Osteocyte (in vitro differentiated cells): ENCODE results near the gene RFPL3. TPM values are rescaled to one million over a fixed set of nuclear protein-coding genes. Genes with fewer than 3 reads are reported as not detected.

ENCODE experiments used
- DNase-seq: peaks from one replicate; pipeline ENCODE4 v3.0.0; 2021; ENCODE audit warnings: mixed read lengths; ENCODE audit not compliant: unreplicated experiment; ENCODE audit errors: extremely low spot score
- H3K27ac Mint-ChIP-seq: one replicate; pipeline ENCODE4 v1.8.0; 2021; ENCODE audit warnings: mild to moderate bottlenecking, mixed read lengths; ENCODE audit not compliant: unreplicated experiment
- H3K27me3 Mint-ChIP-seq: one replicate; pipeline ENCODE4 v1.8.0; 2021; ENCODE audit warnings: mixed read lengths; ENCODE audit not compliant: unreplicated experiment
- H3K36me3 Mint-ChIP-seq: one replicate; pipeline ENCODE4 v1.8.0; 2021; ENCODE audit warnings: mixed read lengths; ENCODE audit not compliant: unreplicated experiment
- H3K4me1 Mint-ChIP-seq: one replicate; pipeline ENCODE4 v1.8.0; 2021; ENCODE audit warnings: mixed read lengths; ENCODE audit not compliant: unreplicated experiment
- H3K4me3 Mint-ChIP-seq: one replicate; pipeline ENCODE4 v1.8.0; 2021; ENCODE audit warnings: mild to moderate bottlenecking, moderate library complexity, mixed read lengths; ENCODE audit not compliant: unreplicated experiment
- H3K9me3 Mint-ChIP-seq: one replicate; pipeline ENCODE4 v1.8.0; 2021; ENCODE audit warnings: mixed read lengths; ENCODE audit not compliant: unreplicated experiment
- CTCF ChIP-seq: fragments of 200-600 bp; sonication (generic); IDR thresholded peaks from 2 replicates; pipeline ENCODE4 v1.5.0; 2021; ENCODE audit warnings: antibody characterized with exemption, mild to moderate bottlenecking, moderate library complexity
- total RNA-seq: library from RNA; stranded (reverse); gene quantifications from 2 replicates; pipeline ENCODE4 v1.2.1, GENCODE V29; 2021

RFPL3 gene
- total RNA-seq, 1 donor from 2014 or later = not detected

- Mint-ChIP-seq H3K27me3 (no peaks in the 10 kb centered on the region), H3K36me3 (no peaks in the 10 kb centered on the region), H3K27ac (no peak overlapping the region), H3K9me3 (no peaks in the 10 kb centered on the region), H3K4me3 (no peak overlapping the region), H3K4me1 (no peaks in the 10 kb centered on the region)
- TF ChIP-seq CTCF = no peak
- DNase-seq = no peak
Observed at GRCh38 chr22:32319861-32320406, 37.7 kb upstream of the RFPL3 start.

- H3K9me3 Mint-ChIP-seq = peaks cover 6% of the 10 kb centered on the region
- peak; percentile 57 for DNase-seq
- no peaks in the 10 kb centered on the region for H3K36me3 Mint-ChIP-seq
- H3K27ac Mint-ChIP-seq = no peak overlapping the region
- no peaks in the 10 kb centered on the region for H3K4me1 Mint-ChIP-seq
- H3K4me3 Mint-ChIP-seq = no peak overlapping the region
- no peak for TF ChIP-seq CTCF
- no peaks in the 10 kb centered on the region for H3K27me3 Mint-ChIP-seq
Observed at GRCh38 chr22:32322986-32323385, 34.7 kb upstream of the RFPL3 start.

- Mint-ChIP-seq H3K36me3 (no peaks in the 10 kb centered on the region), H3K9me3 (peaks cover 6% of the 10 kb centered on the region), H3K27me3 (no peaks in the 10 kb centered on the region), H3K4me1 (no peaks in the 10 kb centered on the region), H3K27ac (no peak overlapping the region), H3K4me3 (no peak overlapping the region)
- no peak for TF ChIP-seq CTCF
- DNase-seq = peak; percentile 76
Observed at GRCh38 chr22:32323513-32324164, 34.0 kb upstream of the RFPL3 start.

GRCh38 chr22:32324505-32325415 lies 32.9 kb upstream of the RFPL3 start:
- H3K27ac Mint-ChIP-seq = no peak overlapping the region
- H3K4me1 Mint-ChIP-seq = no peaks in the 10 kb centered on the region
- TF ChIP-seq CTCF = no peak
- no peaks in the 10 kb centered on the region for H3K36me3 Mint-ChIP-seq
- H3K4me3 Mint-ChIP-seq = no peak overlapping the region
- peak; percentile 84 for DNase-seq
- H3K9me3 Mint-ChIP-seq = peaks cover 6% of the 10 kb centered on the region
- H3K27me3 Mint-ChIP-seq = no peaks in the 10 kb centered on the region

GRCh38 chr22:32325416-32325801 lies 32.3 kb upstream of the RFPL3 start:
- H3K4me3 Mint-ChIP-seq = no peak overlapping the region
- peak; percentile 79 for DNase-seq
- H3K9me3 Mint-ChIP-seq = peaks cover 6% of the 10 kb centered on the region
- H3K27me3 Mint-ChIP-seq = no peaks in the 10 kb centered on the region
- TF ChIP-seq CTCF = no peak
- H3K4me1 Mint-ChIP-seq = no peaks in the 10 kb centered on the region
- H3K36me3 Mint-ChIP-seq = no peaks in the 10 kb centered on the region
- H3K27ac Mint-ChIP-seq = no peak overlapping the region
